ENCODE data around the gene MOV10.
"Not testable (repeated sequence)": the region's sequence is repeated elsewhere in the genome, so short reads cannot be mapped to it uniquely, and the experiment has no call there.

Gene MOV10

DNA sequence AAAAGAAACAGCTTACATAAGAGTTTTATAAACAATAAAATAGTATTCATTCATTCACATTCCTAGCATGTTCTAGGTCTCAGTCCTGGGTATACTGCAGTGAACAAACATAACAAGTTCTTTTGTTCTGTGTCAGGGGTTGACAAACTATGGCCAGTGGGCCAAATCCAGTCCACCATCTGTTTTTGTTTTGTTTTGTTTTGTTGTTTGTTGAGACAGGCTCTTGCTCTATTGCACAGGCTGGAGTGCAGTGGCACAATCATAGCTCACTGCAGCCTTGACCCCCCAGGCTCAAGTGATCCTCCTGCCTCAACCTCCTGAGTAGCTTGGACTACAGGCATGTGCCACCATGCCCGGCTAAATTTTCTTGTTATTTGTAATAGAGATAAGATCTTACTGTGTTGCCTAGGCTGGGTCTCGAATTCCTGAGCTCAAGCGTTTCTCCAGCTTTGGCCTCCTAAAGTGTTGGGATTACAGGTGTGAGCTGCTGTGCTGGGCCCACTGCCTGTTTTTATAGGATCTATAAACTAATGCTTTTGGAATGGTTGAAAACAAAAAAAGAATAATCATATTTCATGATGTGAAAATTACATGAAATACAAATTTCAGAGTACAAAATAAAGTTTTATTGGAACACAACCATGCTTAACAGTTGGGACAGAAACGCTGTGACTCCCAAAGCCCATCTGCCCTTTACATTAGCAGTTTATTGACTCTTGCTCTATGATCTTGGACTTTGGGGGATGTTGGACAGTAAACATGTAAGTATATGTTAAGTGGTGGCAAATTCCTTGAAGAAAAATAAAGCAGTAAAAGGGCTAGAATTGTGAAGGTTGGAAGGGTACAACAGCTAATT, 37.0 kb upstream of the MOV10 start:
- Histone ChIP-seq H3K27ac (ENCODE audit: low read depth, low read length) (peak overlapping the region; percentile 90), H3K4me1 (ENCODE audit: control insufficient read depth, insufficient read depth, low read length, unreplicated experiment) (peaks cover 45% of the 10 kb centered on the region), H3K79me2 (ENCODE audit: control insufficient read depth, insufficient read depth, low read length, unreplicated experiment) (peaks cover 82% of the 10 kb centered on the region), H3K36me3 (ENCODE audit: insufficient read depth, low read length) (no peaks in the 10 kb centered on the region), H3K4me3 (ENCODE audit: low read depth, low read length) (peak overlapping the region; percentile 59), H3K27me3 (ENCODE audit: insufficient read depth, low read length) (no peaks in the 10 kb centered on the region), H2AFZ (ENCODE audit: low read length, unreplicated experiment) (no peak overlapping the region)

GRCh38 chr1:112638110-112638428, 36.4 kb upstream of the MOV10 start:
- Histone ChIP-seq H3K36me3 (ENCODE audit: insufficient read depth, low read length) (no peaks in the 10 kb centered on the region), H2AFZ (ENCODE audit: low read length, unreplicated experiment) (no peak overlapping the region), H3K4me3 (ENCODE audit: low read depth, low read length) (no peak overlapping the region), H3K27ac (ENCODE audit: low read depth, low read length) (peak overlapping the region; percentile 90), H3K79me2 (ENCODE audit: control insufficient read depth, insufficient read depth, low read length, unreplicated experiment) (peaks cover 82% of the 10 kb centered on the region), H3K4me1 (ENCODE audit: control insufficient read depth, insufficient read depth, low read length, unreplicated experiment) (peaks cover 45% of the 10 kb centered on the region), H3K27me3 (ENCODE audit: insufficient read depth, low read length) (no peaks in the 10 kb centered on the region)

GRCh38 chr1:112640437-112640836, 34.0 kb upstream of the MOV10 start:
- Histone ChIP-seq H3K4me1 (ENCODE audit: control insufficient read depth, insufficient read depth, low read length, unreplicated experiment) (peaks cover 26% of the 10 kb centered on the region), H3K79me2 (ENCODE audit: control insufficient read depth, insufficient read depth, low read length, unreplicated experiment) (peaks cover 82% of the 10 kb centered on the region)
- not testable (repeated sequence) for H3K27me3 ChIP-seq (ENCODE audit: insufficient read depth, low read length); H3K27ac ChIP-seq (ENCODE audit: low read depth, low read length); H3K36me3 ChIP-seq (ENCODE audit: insufficient read depth, low read length); H2AFZ ChIP-seq (ENCODE audit: low read length, unreplicated experiment); H3K4me3 ChIP-seq (ENCODE audit: low read depth, low read length)

GRCh38 chr1:112643080-112643479, 31.4 kb upstream of the MOV10 start:
- no peak overlapping the region for H3K4me3 ChIP-seq (ENCODE audit: low read depth, low read length)
- peaks cover 14% of the 10 kb centered on the region for H3K36me3 ChIP-seq (ENCODE audit: insufficient read depth, low read length)
- no peaks in the 10 kb centered on the region for H3K27me3 ChIP-seq (ENCODE audit: insufficient read depth, low read length)
- peaks cover 79% of the 10 kb centered on the region for H3K79me2 ChIP-seq (ENCODE audit: control insufficient read depth, insufficient read depth, low read length, unreplicated experiment)
- H3K27ac ChIP-seq (ENCODE audit: low read depth, low read length): no peak overlapping the region
- no peak overlapping the region for H2AFZ ChIP-seq (ENCODE audit: low read length, unreplicated experiment)
- peaks cover 4% of the 10 kb centered on the region for H3K4me1 ChIP-seq (ENCODE audit: control insufficient read depth, insufficient read depth, low read length, unreplicated experiment)

- H3K79me2 ChIP-seq (ENCODE audit: control insufficient read depth, insufficient read depth, low read length, unreplicated experiment): peaks cover 89% of the 10 kb centered on the region
- peaks cover 39% of the 10 kb centered on the region for H3K36me3 ChIP-seq (ENCODE audit: insufficient read depth, low read length)
- peaks cover 4% of the 10 kb centered on the region for H3K4me1 ChIP-seq (ENCODE audit: control insufficient read depth, insufficient read depth, low read length, unreplicated experiment)
- H3K4me3 ChIP-seq (ENCODE audit: low read depth, low read length): no peak overlapping the region
- no peak overlapping the region for H2AFZ ChIP-seq (ENCODE audit: low read length, unreplicated experiment)
- H3K27me3 ChIP-seq (ENCODE audit: insufficient read depth, low read length): no peaks in the 10 kb centered on the region
- no peak overlapping the region for H3K27ac ChIP-seq (ENCODE audit: low read depth, low read length)
Measured at GRCh38 chr1:112646225-112646624, 28.2 kb upstream of the MOV10 start.

- H3K27me3 ChIP-seq (ENCODE audit: insufficient read depth, low read length): no peaks in the 10 kb centered on the region
- H3K79me2 ChIP-seq (ENCODE audit: control insufficient read depth, insufficient read depth, low read length, unreplicated experiment): peaks cover 47% of the 10 kb centered on the region
- peaks cover 43% of the 10 kb centered on the region for H3K36me3 ChIP-seq (ENCODE audit: insufficient read depth, low read length)
Measured at GRCh38 chr1:112651205-112651604, 23.3 kb upstream of the MOV10 start.

DNA sequence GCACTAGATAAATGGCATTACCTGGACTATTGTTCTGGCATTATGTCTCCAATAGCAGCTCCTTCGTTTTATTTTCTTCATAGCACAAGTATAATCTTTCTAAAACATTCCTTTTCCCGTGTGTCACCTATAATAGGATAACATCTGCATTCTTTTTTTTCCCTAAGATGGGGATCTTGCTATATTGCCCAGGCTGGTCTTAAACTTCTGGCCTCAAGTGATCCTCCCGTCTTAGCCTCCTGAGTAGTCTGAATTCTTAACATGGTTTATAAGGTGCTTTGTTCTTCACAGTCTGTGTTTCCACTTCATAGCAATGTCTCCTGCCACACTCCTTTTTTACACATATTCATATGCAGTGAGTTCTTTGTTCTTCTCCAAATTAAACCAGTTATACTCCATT, 8.6 kb upstream of the MOV10 start:
- Histone ChIP-seq H3K36me3 (ENCODE audit: insufficient read depth, low read length) (peaks cover 43% of the 10 kb centered on the region), H3K27ac (ENCODE audit: low read depth, low read length) (no peak overlapping the region), H3K4me1 (ENCODE audit: control insufficient read depth, insufficient read depth, low read length, unreplicated experiment) (peaks cover 4% of the 10 kb centered on the region), H3K27me3 (ENCODE audit: insufficient read depth, low read length) (no peaks in the 10 kb centered on the region), H3K79me2 (ENCODE audit: control insufficient read depth, insufficient read depth, low read length, unreplicated experiment) (no peaks in the 10 kb centered on the region), H2AFZ (ENCODE audit: low read length, unreplicated experiment) (no peak overlapping the region), H3K4me3 (ENCODE audit: low read depth, low read length) (no peak overlapping the region)

More at GRCh38 chr1:112651205-112651604, 23.3 kb upstream of the MOV10 start:
- H3K27ac ChIP-seq (ENCODE audit: low read depth, low read length): no peak overlapping the region
- no peak overlapping the region for H2AFZ ChIP-seq (ENCODE audit: low read length, unreplicated experiment)
- H3K4me1 ChIP-seq (ENCODE audit: control insufficient read depth, insufficient read depth, low read length, unreplicated experiment): peaks cover under 1% of the 10 kb centered on the region
- no peak overlapping the region for H3K4me3 ChIP-seq (ENCODE audit: low read depth, low read length)

- Histone ChIP-seq H3K36me3 (ENCODE audit: insufficient read depth, low read length) (peaks cover 43% of the 10 kb centered on the region), H3K4me1 (ENCODE audit: control insufficient read depth, insufficient read depth, low read length, unreplicated experiment) (peaks cover 4% of the 10 kb centered on the region), H3K4me3 (ENCODE audit: low read depth, low read length) (no peak overlapping the region), H3K27me3 (ENCODE audit: insufficient read depth, low read length) (no peaks in the 10 kb centered on the region), H3K79me2 (ENCODE audit: control insufficient read depth, insufficient read depth, low read length, unreplicated experiment) (no peaks in the 10 kb centered on the region), H2AFZ (ENCODE audit: low read length, unreplicated experiment) (no peak overlapping the region), H3K27ac (ENCODE audit: low read depth, low read length) (no peak overlapping the region)
Measured at GRCh38 chr1:112666946-112667345, 7.5 kb upstream of the MOV10 start.

DNA sequence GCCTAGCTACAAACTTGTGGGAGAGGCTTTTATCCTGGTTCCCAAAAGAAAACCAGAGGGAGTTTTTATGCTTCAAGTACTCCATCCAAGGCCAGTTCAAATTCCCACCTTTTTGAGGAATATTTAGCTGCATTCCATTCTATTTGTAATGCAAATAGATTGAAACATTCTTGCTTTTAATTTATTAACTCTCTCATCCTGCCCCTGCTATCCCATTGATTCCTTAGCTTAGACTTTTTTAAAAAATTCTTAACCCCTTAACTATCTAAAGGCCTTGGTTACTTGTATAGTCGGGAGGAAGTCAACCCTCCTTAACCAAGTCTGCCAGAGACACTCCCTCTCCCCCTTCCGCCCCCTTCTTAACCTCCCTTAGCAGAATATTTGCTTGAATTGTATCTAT, 2.5 kb upstream of the MOV10 start:
- H2AFZ ChIP-seq (ENCODE audit: low read length, unreplicated experiment): no peak overlapping the region
- peak overlapping the region; percentile 78; the same call in 1 of the 2 replicates for H3K27ac ChIP-seq (ENCODE audit: low read depth, low read length)
- peaks cover 19% of the 10 kb centered on the region for H3K79me2 ChIP-seq (ENCODE audit: control insufficient read depth, insufficient read depth, low read length, unreplicated experiment)
- peaks cover 38% of the 10 kb centered on the region for H3K4me1 ChIP-seq (ENCODE audit: control insufficient read depth, insufficient read depth, low read length, unreplicated experiment)
- H3K4me3 ChIP-seq (ENCODE audit: low read depth, low read length): no peak overlapping the region
- no peaks in the 10 kb centered on the region for H3K27me3 ChIP-seq (ENCODE audit: insufficient read depth, low read length)
- H3K36me3 ChIP-seq (ENCODE audit: insufficient read depth, low read length): peaks cover 21% of the 10 kb centered on the region

- Histone ChIP-seq H2AFZ (ENCODE audit: low read length, unreplicated experiment) (no peak overlapping the region), H3K4me3 (ENCODE audit: low read depth, low read length) (no peak overlapping the region), H3K79me2 (ENCODE audit: control insufficient read depth, insufficient read depth, low read length, unreplicated experiment) (peaks cover 28% of the 10 kb centered on the region), H3K36me3 (ENCODE audit: insufficient read depth, low read length) (peaks cover 17% of the 10 kb centered on the region), H3K27me3 (ENCODE audit: insufficient read depth, low read length) (no peaks in the 10 kb centered on the region), H3K27ac (ENCODE audit: low read depth, low read length) (peak overlapping the region; percentile 78), H3K4me1 (ENCODE audit: control insufficient read depth, insufficient read depth, low read length, unreplicated experiment) (peaks cover 44% of the 10 kb centered on the region)
Measured at GRCh38 chr1:112672842-112673241, 1.6 kb upstream of the MOV10 start.
